ENCODE data around the gene GSTM4. TPM values are rescaled to one million over a fixed set of nuclear protein-coding genes. Genes with fewer than 3 reads are reported as not detected.
"Not testable (repeated sequence)": the region's sequence is repeated elsewhere in the genome, so short reads cannot be mapped to it uniquely, and the experiment has no call there.

The GSTM4 gene
- total RNA-seq, 1 donor from 2014 or later: 42.2 TPM

GRCh38 chr1:109704173-109704572 lies 48.3 kb downstream of the GSTM4 start:
- DNase-seq (ENCODE audit: extremely low spot score, unreplicated experiment): no peak
- Mint-ChIP-seq H3K36me3 (peaks cover 13% of the 10 kb centered on the region), H3K9me3 (peaks cover 29% of the 10 kb centered on the region), H3K27ac (no peak overlapping the region), H3K27me3 (peaks cover 3% of the 10 kb centered on the region), H3K4me1 (ENCODE audit: unreplicated experiment) (no peaks in the 10 kb centered on the region), H3K4me3 (no peak overlapping the region)
- TF ChIP-seq CTCF (conservative IDR thresholded peaks at IDR 0.05): no peak

GRCh38 chr1:109705411-109705810 lies 49.5 kb downstream of the GSTM4 start:
- TF ChIP-seq CTCF (conservative IDR thresholded peaks at IDR 0.05): no peak
- peaks cover 13% of the 10 kb centered on the region for H3K36me3 Mint-ChIP-seq
- H3K27me3 Mint-ChIP-seq: peaks cover 3% of the 10 kb centered on the region
- no peak overlapping the region for H3K4me3 Mint-ChIP-seq
- no peak for DNase-seq (ENCODE audit: extremely low spot score, unreplicated experiment)
- H3K4me1 Mint-ChIP-seq (ENCODE audit: unreplicated experiment): no peaks in the 10 kb centered on the region
- H3K9me3 Mint-ChIP-seq: peaks cover 33% of the 10 kb centered on the region
- no peak overlapping the region for H3K27ac Mint-ChIP-seq

GRCh38 chr1:109708949-109709348 lies 53.0 kb downstream of the GSTM4 start:
- H3K4me3 Mint-ChIP-seq; H3K27ac Mint-ChIP-seq; H3K27me3 Mint-ChIP-seq; DNase-seq (ENCODE audit: extremely low spot score, unreplicated experiment); H3K4me1 Mint-ChIP-seq (ENCODE audit: unreplicated experiment): not testable (repeated sequence)
- H3K9me3 Mint-ChIP-seq: peaks cover 27% of the 10 kb centered on the region
- peaks cover 13% of the 10 kb centered on the region for H3K36me3 Mint-ChIP-seq

GRCh38 chr1:109709822-109710221 lies 53.9 kb downstream of the GSTM4 start:
- H3K9me3 Mint-ChIP-seq: peaks cover 19% of the 10 kb centered on the region
- H3K27me3 Mint-ChIP-seq; H3K4me1 Mint-ChIP-seq (ENCODE audit: unreplicated experiment); H3K4me3 Mint-ChIP-seq; H3K27ac Mint-ChIP-seq; DNase-seq (ENCODE audit: extremely low spot score, unreplicated experiment); H3K36me3 Mint-ChIP-seq: not testable (repeated sequence)

Other genes with a start within 250 kb of the GSTM4 start
- 84.3 and 85.7 TPM in 2 replicates for gene PSMA5, start 229.7 kb upstream of the GSTM4 start, total RNA-seq (ENCODE audit: low replicate concordance)
- gene SYPL2, start 189.6 kb upstream of the GSTM4 start, total RNA-seq (ENCODE audit: low replicate concordance): 0.33 and 0.58 TPM in 2 replicates
- gene ATXN7L2, start 172.2 kb upstream of the GSTM4 start, total RNA-seq (ENCODE audit: low replicate concordance): 5.7 and 12.0 TPM in 2 replicates
- gene CYB561D1, start 162.0 kb upstream of the GSTM4 start, total RNA-seq (ENCODE audit: low replicate concordance): 10.4 and 14.3 TPM in 2 replicates
- gene AMIGO1, start 146.4 kb upstream of the GSTM4 start, total RNA-seq (ENCODE audit: low replicate concordance): 5.4 and 6.1 TPM in 2 replicates
- not detected in 2 replicates for gene GPR61, start 116.2 kb upstream of the GSTM4 start, total RNA-seq (ENCODE audit: low replicate concordance)
- 8.8 and 8.9 TPM in 2 replicates for gene GNAI3, start 107.5 kb upstream of the GSTM4 start, total RNA-seq (ENCODE audit: low replicate concordance)
- gene GNAT2, start 36.5 kb upstream of the GSTM4 start, total RNA-seq (ENCODE audit: low replicate concordance): not detected in 2 replicates
- 71.1 and 105 TPM in 2 replicates for gene AMPD2, start 36.3 kb upstream of the GSTM4 start, total RNA-seq (ENCODE audit: low replicate concordance)
- gene GSTM2, start 12.0 kb downstream of the GSTM4 start, total RNA-seq (ENCODE audit: low replicate concordance): 26.8 and 75.6 TPM in 2 replicates
- 6.6 and 37.3 TPM in 2 replicates for gene GSTM1, start 31.7 kb downstream of the GSTM4 start, total RNA-seq (ENCODE audit: low replicate concordance)
- gene GSTM5, start 56.2 kb downstream of the GSTM4 start, total RNA-seq (ENCODE audit: low replicate concordance): 0.17 and 0.52 TPM in 2 replicates
- 32.9 and 78.4 TPM in 2 replicates for gene GSTM3, start 84.9 kb downstream of the GSTM4 start, total RNA-seq (ENCODE audit: low replicate concordance)
- 9.9 and 19.1 TPM in 2 replicates for gene EPS8L3, start 107.8 kb downstream of the GSTM4 start, total RNA-seq (ENCODE audit: low replicate concordance)

Data from type B pancreatic cell (in vitro differentiated cells).